Lower leg skin (tissue), 3 donors: Measurements from ENCODE around the gene ADARB1.

Source experiments
- POLR2A ChIP-seq, 2 donors: fragments of 450-650 bp; IDR thresholded peaks; one replicate each; pipeline ENCODE4 v1.6.1; 2016 to 2017; ENCODE audit warnings: antibody characterized with exemption in 2 of 2, mild to moderate bottlenecking in 1 of 2, moderate library complexity in 1 of 2
- TF ChIP-seq, protein P1 (sequence below), 3 donors: fragments of 450-650 bp; IDR thresholded peaks; one replicate each; pipeline ENCODE4 v1.5.1; 2016; ENCODE audit warnings: antibody characterized with exemption in 3 of 3, mild to moderate bottlenecking in 3 of 3, moderate library complexity in 2 of 3

- TF ChIP-seq, protein P1, sequence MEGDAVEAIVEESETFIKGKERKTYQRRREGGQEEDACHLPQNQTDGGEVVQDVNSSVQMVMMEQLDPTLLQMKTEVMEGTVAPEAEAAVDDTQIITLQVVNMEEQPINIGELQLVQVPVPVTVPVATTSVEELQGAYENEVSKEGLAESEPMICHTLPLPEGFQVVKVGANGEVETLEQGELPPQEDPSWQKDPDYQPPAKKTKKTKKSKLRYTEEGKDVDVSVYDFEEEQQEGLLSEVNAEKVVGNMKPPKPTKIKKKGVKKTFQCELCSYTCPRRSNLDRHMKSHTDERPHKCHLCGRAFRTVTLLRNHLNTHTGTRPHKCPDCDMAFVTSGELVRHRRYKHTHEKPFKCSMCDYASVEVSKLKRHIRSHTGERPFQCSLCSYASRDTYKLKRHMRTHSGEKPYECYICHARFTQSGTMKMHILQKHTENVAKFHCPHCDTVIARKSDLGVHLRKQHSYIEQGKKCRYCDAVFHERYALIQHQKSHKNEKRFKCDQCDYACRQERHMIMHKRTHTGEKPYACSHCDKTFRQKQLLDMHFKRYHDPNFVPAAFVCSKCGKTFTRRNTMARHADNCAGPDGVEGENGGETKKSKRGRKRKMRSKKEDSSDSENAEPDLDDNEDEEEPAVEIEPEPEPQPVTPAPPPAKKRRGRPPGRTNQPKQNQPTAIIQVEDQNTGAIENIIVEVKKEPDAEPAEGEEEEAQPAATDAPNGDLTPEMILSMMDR (IDR thresholded peaks at IDR 0.05), result no peak
- TF ChIP-seq POLR2A (IDR thresholded peaks at IDR 0.05), result no peak
These were observed 160.6 kb downstream of the ADARB1 start for GRCh38 chr21:45234965-45235364.
